NB4 (cell line): ENCODE data around the gene CDH23.

Experiments
- MYC ChIP-seq: IDR thresholded peaks from 2 replicates; pipeline ENCODE4 v1.6.1; 2011; ENCODE audit warnings: low read depth, low read length
- POLR2A ChIP-seq: IDR thresholded peaks from 2 replicates; pipeline ENCODE4 v1.6.1; 2011; ENCODE audit warnings: mild to moderate bottlenecking; ENCODE audit not compliant: insufficient read length; ENCODE audit errors: extremely low read depth
- TF ChIP-seq, protein P1 (sequence below): IDR thresholded peaks from one replicate; pipeline ENCODE4 v1.5.1; 2012; ENCODE audit warnings: low read depth, low read length
- TF ChIP-seq, protein P2 (sequence below): IDR thresholded peaks from 2 replicates; pipeline ENCODE4 v1.6.1; 2011; ENCODE audit warnings: low read depth, low read length

- TF ChIP-seq, protein P1, sequence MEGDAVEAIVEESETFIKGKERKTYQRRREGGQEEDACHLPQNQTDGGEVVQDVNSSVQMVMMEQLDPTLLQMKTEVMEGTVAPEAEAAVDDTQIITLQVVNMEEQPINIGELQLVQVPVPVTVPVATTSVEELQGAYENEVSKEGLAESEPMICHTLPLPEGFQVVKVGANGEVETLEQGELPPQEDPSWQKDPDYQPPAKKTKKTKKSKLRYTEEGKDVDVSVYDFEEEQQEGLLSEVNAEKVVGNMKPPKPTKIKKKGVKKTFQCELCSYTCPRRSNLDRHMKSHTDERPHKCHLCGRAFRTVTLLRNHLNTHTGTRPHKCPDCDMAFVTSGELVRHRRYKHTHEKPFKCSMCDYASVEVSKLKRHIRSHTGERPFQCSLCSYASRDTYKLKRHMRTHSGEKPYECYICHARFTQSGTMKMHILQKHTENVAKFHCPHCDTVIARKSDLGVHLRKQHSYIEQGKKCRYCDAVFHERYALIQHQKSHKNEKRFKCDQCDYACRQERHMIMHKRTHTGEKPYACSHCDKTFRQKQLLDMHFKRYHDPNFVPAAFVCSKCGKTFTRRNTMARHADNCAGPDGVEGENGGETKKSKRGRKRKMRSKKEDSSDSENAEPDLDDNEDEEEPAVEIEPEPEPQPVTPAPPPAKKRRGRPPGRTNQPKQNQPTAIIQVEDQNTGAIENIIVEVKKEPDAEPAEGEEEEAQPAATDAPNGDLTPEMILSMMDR = no peak
- TF ChIP-seq POLR2A (no peak), MYC (no peak)
- TF ChIP-seq, protein P2, sequence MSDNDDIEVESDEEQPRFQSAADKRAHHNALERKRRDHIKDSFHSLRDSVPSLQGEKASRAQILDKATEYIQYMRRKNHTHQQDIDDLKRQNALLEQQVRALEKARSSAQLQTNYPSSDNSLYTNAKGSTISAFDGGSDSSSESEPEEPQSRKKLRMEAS = no peak
These were observed 452.8 kb downstream of the CDH23 start for GRCh38 chr10:71849461-71849908.
